ENCODE data around the gene INAFM2.
A peak's percentile ranks its signal among the peaks of the same experiment; 100 is the strongest.

INAFM2 gene

GRCh38 chr15:40303576-40303975, 19.9 kb upstream of the INAFM2 start:
- Histone ChIP-seq H3K9me3 (ENCODE audit: control insufficient read depth in 5 of 5, low read length in 5 of 5) (peaks cover 4 to 12% (median 5%) of the 10 kb centered on the region in 5 donors), H3K4me1 (ENCODE audit: control insufficient read depth in 5 of 5, insufficient read depth in 5 of 5, low read length in 5 of 5) (peaks cover 0 to 24% (median 2%) of the 10 kb centered on the region in 5 donors), H3K4me3 (ENCODE audit: low read depth in 1 of 5, low read length in 5 of 5) (no peak overlapping the region), H3K9ac (ENCODE audit: low read length in 5 of 5) (no peak overlapping the region), H3K27me3 (ENCODE audit: control insufficient read depth in 5 of 5, insufficient read depth in 4 of 5, low read length in 5 of 5) (peaks cover 0 to 5% (median 2%) of the 10 kb centered on the region in 5 donors), H3K27ac (ENCODE audit: low read depth, low read length) (no peak overlapping the region), H3K36me3 (ENCODE audit: control insufficient read depth in 5 of 5, insufficient read depth in 5 of 5, low read length in 5 of 5) (peaks cover 0 to 20% (median 0%) of the 10 kb centered on the region in 5 donors)

GRCh38 chr15:40305281-40305680, 18.2 kb upstream of the INAFM2 start:
- no peak overlapping the region for H3K27ac ChIP-seq (ENCODE audit: low read depth, low read length)
- no peak overlapping the region for H3K9ac ChIP-seq (ENCODE audit: low read length in 5 of 5)
- H3K9me3 ChIP-seq (ENCODE audit: control insufficient read depth in 5 of 5, low read length in 5 of 5): peaks cover 0 to 7% (median 4%) of the 10 kb centered on the region in 5 donors
- peaks cover 0 to 32% (median 4%) of the 10 kb centered on the region in 5 donors for H3K4me1 ChIP-seq (ENCODE audit: control insufficient read depth in 5 of 5, insufficient read depth in 5 of 5, low read length in 5 of 5)
- peaks cover 0 to 11% (median 2%) of the 10 kb centered on the region in 5 donors for H3K27me3 ChIP-seq (ENCODE audit: control insufficient read depth in 5 of 5, insufficient read depth in 4 of 5, low read length in 5 of 5)
- H3K4me3 ChIP-seq (ENCODE audit: low read depth in 1 of 5, low read length in 5 of 5): no peak overlapping the region
- H3K36me3 ChIP-seq (ENCODE audit: control insufficient read depth in 5 of 5, insufficient read depth in 5 of 5, low read length in 5 of 5): peaks cover 0 to 16% (median 0%) of the 10 kb centered on the region in 5 donors

GRCh38 chr15:40306371-40306770, 17.1 kb upstream of the INAFM2 start:
- Histone ChIP-seq H3K4me3 (ENCODE audit: low read depth in 1 of 5, low read length in 5 of 5) (peak overlapping the region in 3 of 5 donors; percentile 31 to 59 (median 51)), H3K9ac (ENCODE audit: low read length in 5 of 5) (peak overlapping the region in 1 of 5 donors; percentile 12), H3K36me3 (ENCODE audit: control insufficient read depth in 5 of 5, insufficient read depth in 5 of 5, low read length in 5 of 5) (peaks cover 0 to 13% (median 0%) of the 10 kb centered on the region in 5 donors), H3K27ac (ENCODE audit: low read depth, low read length) (no peak overlapping the region), H3K9me3 (ENCODE audit: control insufficient read depth in 5 of 5, low read length in 5 of 5) (no peaks in the 10 kb centered on the region), H3K4me1 (ENCODE audit: control insufficient read depth in 5 of 5, insufficient read depth in 5 of 5, low read length in 5 of 5) (peaks cover 0 to 26% (median 4%) of the 10 kb centered on the region in 5 donors), H3K27me3 (ENCODE audit: control insufficient read depth in 5 of 5, insufficient read depth in 4 of 5, low read length in 5 of 5) (peaks cover 0 to 9% (median 3%) of the 10 kb centered on the region in 5 donors)

- H3K27me3 ChIP-seq (ENCODE audit: control insufficient read depth in 5 of 5, insufficient read depth in 4 of 5, low read length in 5 of 5): peaks cover 0 to 9% (median 3%) of the 10 kb centered on the region in 5 donors
- no peaks in the 10 kb centered on the region for H3K9me3 ChIP-seq (ENCODE audit: control insufficient read depth in 5 of 5, low read length in 5 of 5)
- H3K9ac ChIP-seq (ENCODE audit: low read length in 5 of 5): peak overlapping the region in 3 of 5 donors; percentile 12 to 46 (median 23)
- peak overlapping the region; percentile 31 to 59 (median 43) for H3K4me3 ChIP-seq (ENCODE audit: low read depth in 1 of 5, low read length in 5 of 5)
- no peak overlapping the region for H3K27ac ChIP-seq (ENCODE audit: low read depth, low read length)
- peaks cover 0 to 11% (median 0%) of the 10 kb centered on the region in 5 donors for H3K36me3 ChIP-seq (ENCODE audit: control insufficient read depth in 5 of 5, insufficient read depth in 5 of 5, low read length in 5 of 5)
- peaks cover 0 to 20% (median 4%) of the 10 kb centered on the region in 5 donors for H3K4me1 ChIP-seq (ENCODE audit: control insufficient read depth in 5 of 5, insufficient read depth in 5 of 5, low read length in 5 of 5)
Observed at GRCh38 chr15:40306908-40307307, 16.6 kb upstream of the INAFM2 start.

GRCh38 chr15:40307421-40308211, 15.9 kb upstream of the INAFM2 start, which contains the start of gene PLCB2:
TSS of gene PLCB2 (minus strand) at chr15:40307935. CDS start at chr15:40307672, 263 bp downstream.
- H3K4me1 ChIP-seq (ENCODE audit: control insufficient read depth in 5 of 5, insufficient read depth in 5 of 5, low read length in 5 of 5): peaks cover 0 to 20% (median 4%) of the 10 kb centered on the region in 5 donors
- H3K27ac ChIP-seq (ENCODE audit: low read depth, low read length): peak within 1 kb of the TSS; percentile 37
- H3K4me3 ChIP-seq (ENCODE audit: low read depth in 1 of 5, low read length in 5 of 5): peak within 1 kb of the TSS; percentile 36 to 59 (median 43)
- no peaks in the 10 kb centered on the region for H3K9me3 ChIP-seq (ENCODE audit: control insufficient read depth in 5 of 5, low read length in 5 of 5)
- H3K9ac ChIP-seq (ENCODE audit: low read length in 5 of 5): peak within 1 kb of the TSS in 3 of 5 donors; percentile 46 to 57 (median 53)
- H3K36me3 ChIP-seq (ENCODE audit: control insufficient read depth in 5 of 5, insufficient read depth in 5 of 5, low read length in 5 of 5): peaks cover 0 to 7% (median 0%) of the 10 kb centered on the region in 5 donors
- H3K27me3 ChIP-seq (ENCODE audit: control insufficient read depth in 5 of 5, insufficient read depth in 4 of 5, low read length in 5 of 5): peaks cover 0 to 13% (median 3%) of the 10 kb centered on the region in 5 donors

- Histone ChIP-seq H3K4me3 (ENCODE audit: low read depth in 1 of 5, low read length in 5 of 5) (no peak overlapping the region), H3K27ac (ENCODE audit: low read depth, low read length) (no peak overlapping the region), H3K27me3 (ENCODE audit: control insufficient read depth in 5 of 5, insufficient read depth in 4 of 5, low read length in 5 of 5) (peaks cover 4 to 14% (median 6%) of the 10 kb centered on the region in 5 donors), H3K9ac (ENCODE audit: low read length in 5 of 5) (no peak overlapping the region), H3K9me3 (ENCODE audit: control insufficient read depth in 5 of 5, low read length in 5 of 5) (no peaks in the 10 kb centered on the region), H3K4me1 (ENCODE audit: control insufficient read depth in 5 of 5, insufficient read depth in 5 of 5, low read length in 5 of 5) (peaks cover 0 to 27% (median 4%) of the 10 kb centered on the region in 5 donors), H3K36me3 (ENCODE audit: control insufficient read depth in 5 of 5, insufficient read depth in 5 of 5, low read length in 5 of 5) (no peaks in the 10 kb centered on the region)
Observed at GRCh38 chr15:40309344-40309862, 14.1 kb upstream of the INAFM2 start.

- peaks cover 0 to 27% (median 4%) of the 10 kb centered on the region in 5 donors for H3K4me1 ChIP-seq (ENCODE audit: control insufficient read depth in 5 of 5, insufficient read depth in 5 of 5, low read length in 5 of 5)
- H3K36me3 ChIP-seq (ENCODE audit: control insufficient read depth in 5 of 5, insufficient read depth in 5 of 5, low read length in 5 of 5): no peaks in the 10 kb centered on the region
- H3K4me3 ChIP-seq (ENCODE audit: low read depth in 1 of 5, low read length in 5 of 5): no peak overlapping the region
- H3K27ac ChIP-seq (ENCODE audit: low read depth, low read length): no peak overlapping the region
- H3K9ac ChIP-seq (ENCODE audit: low read length in 5 of 5): no peak overlapping the region
- no peaks in the 10 kb centered on the region for H3K9me3 ChIP-seq (ENCODE audit: control insufficient read depth in 5 of 5, low read length in 5 of 5)
- H3K27me3 ChIP-seq (ENCODE audit: control insufficient read depth in 5 of 5, insufficient read depth in 4 of 5, low read length in 5 of 5): peaks cover 4 to 14% (median 6%) of the 10 kb centered on the region in 5 donors
Observed at GRCh38 chr15:40310001-40310959, 13.2 kb upstream of the INAFM2 start.

GRCh38 chr15:40310993-40311392, 12.5 kb upstream of the INAFM2 start:
- no peaks in the 10 kb centered on the region for H3K36me3 ChIP-seq (ENCODE audit: control insufficient read depth in 5 of 5, insufficient read depth in 5 of 5, low read length in 5 of 5)
- no peak overlapping the region for H3K9ac ChIP-seq (ENCODE audit: low read length in 5 of 5)
- H3K4me3 ChIP-seq (ENCODE audit: low read depth in 1 of 5, low read length in 5 of 5): no peak overlapping the region
- H3K4me1 ChIP-seq (ENCODE audit: control insufficient read depth in 5 of 5, insufficient read depth in 5 of 5, low read length in 5 of 5): peaks cover 0 to 22% (median 4%) of the 10 kb centered on the region in 5 donors
- H3K9me3 ChIP-seq (ENCODE audit: control insufficient read depth in 5 of 5, low read length in 5 of 5): no peaks in the 10 kb centered on the region
- H3K27ac ChIP-seq (ENCODE audit: low read depth, low read length): no peak overlapping the region
- peaks cover 6 to 14% (median 10%) of the 10 kb centered on the region in 5 donors for H3K27me3 ChIP-seq (ENCODE audit: control insufficient read depth in 5 of 5, insufficient read depth in 4 of 5, low read length in 5 of 5)

GRCh38 chr15:40312370-40313158, 10.9 kb upstream of the INAFM2 start:
- H3K27ac ChIP-seq (ENCODE audit: low read depth, low read length): no peak overlapping the region
- H3K9ac ChIP-seq (ENCODE audit: low read length in 5 of 5): no peak overlapping the region
- peaks cover 0 to 14% (median 4%) of the 10 kb centered on the region in 5 donors for H3K4me1 ChIP-seq (ENCODE audit: control insufficient read depth in 5 of 5, insufficient read depth in 5 of 5, low read length in 5 of 5)
- no peaks in the 10 kb centered on the region for H3K9me3 ChIP-seq (ENCODE audit: control insufficient read depth in 5 of 5, low read length in 5 of 5)
- no peak overlapping the region for H3K4me3 ChIP-seq (ENCODE audit: low read depth in 1 of 5, low read length in 5 of 5)
- H3K36me3 ChIP-seq (ENCODE audit: control insufficient read depth in 5 of 5, insufficient read depth in 5 of 5, low read length in 5 of 5): no peaks in the 10 kb centered on the region
- H3K27me3 ChIP-seq (ENCODE audit: control insufficient read depth in 5 of 5, insufficient read depth in 4 of 5, low read length in 5 of 5): peaks cover 6 to 14% (median 10%) of the 10 kb centered on the region in 5 donors

Data from subcutaneous abdominal adipose tissue (tissue), 5 donors.